Dermis lymphatic vessel endothelial cell (primary cell): ENCODE data around the gene RAP1GAP2. TPM values are rescaled to one million over a fixed set of nuclear protein-coding genes. Genes with fewer than 3 reads are reported as not detected.

Source experiments
- total RNA-seq: library from RNA; depleted of rRNA; stranded (reverse); fragments of >200 nt; gene quantifications from 2 replicates; pipeline ENCODE4 v1.2.1, GENCODE V29; 2014

The RAP1GAP2 gene
- total RNA-seq = 0.60 and 1.3 TPM in 2 replicates

GRCh38 chr17:2796164-2797125 lies at the start of gene RAP1GAP2:
TSS of gene RAP1GAP2 (plus strand) at chr17:2796438. CDS start at chr17:2796528, 90 bp downstream.

GRCh38 chr17:2749058-2749783 lies 47.0 kb upstream of the RAP1GAP2 start, which contains the start of gene CCDC92B:
TSS of gene CCDC92B (minus strand) at chr17:2749652. CDS start at chr17:2735145, 14,507 bp downstream.

GRCh38 chr17:3063507-3063906 lies 267.3 kb downstream of the RAP1GAP2 start, which contains the start of gene OR1D5:
TSS of gene OR1D5 (minus strand) at chr17:3063607. CDS start at chr17:3063607, 0 bp downstream.

Other genes starting within 250 kb of the RAP1GAP2 start
- gene PAFAH1B1, start 202.8 kb upstream of the RAP1GAP2 start, total RNA-seq = 76.3 and 82.1 TPM in 2 replicates
- 22.6 and 28.6 TPM in 2 replicates for gene CLUH, start 84.7 kb upstream of the RAP1GAP2 start, total RNA-seq
- not detected in 2 replicates for gene CCDC92B, start 46.8 kb upstream of the RAP1GAP2 start, total RNA-seq